BJ (cell line): Measurements from ENCODE around the gene ADAMTS18. TPM values are rescaled to one million over a fixed set of nuclear protein-coding genes. Genes with fewer than 3 reads are reported as not detected.

Source experiments
- CTCF ChIA-PET: fragments of 350-600 bp; formaldehyde crosslinking; extraction: SDS; loops from one replicate; lab custom pipeline; 2021; ENCODE audit warnings: antibody characterized with exemption, inconsistent platforms; lab: Yijun Ruan, JAX
- POLR2A ChIA-PET: fragments of 300-600 bp; sonication (Branson Sonifier 250); formaldehyde crosslinking; extraction: SDS; loops from one replicate; lab custom pipeline; 2021; ENCODE audit warnings: antibody characterized with exemption; lab: Charles Lee
- DNase-seq: peaks from one replicate; pipeline ENCODE4 v3.0.0-alpha.2; 2011; ENCODE audit warnings: low read depth
- H3K27me3 ChIP-seq: 2 replicates; pipeline ENCODE4 v1.6.0; 2011; ENCODE audit warnings: low read length; ENCODE audit not compliant: control insufficient read depth, insufficient read depth
- H3K36me3 ChIP-seq: 2 replicates; pipeline ENCODE4 v1.5.1; 2011; ENCODE audit warnings: low read length; ENCODE audit not compliant: control insufficient read depth, insufficient read depth
- H3K4me3 ChIP-seq: 2 replicates; pipeline ENCODE4 v1.5.1; 2011; ENCODE audit warnings: low read depth, mild to moderate bottlenecking, control low read depth, low read length
- CTCF ChIP-seq: IDR thresholded peaks from 2 replicates; pipeline ENCODE4 v1.5.1; 2011; ENCODE audit warnings: low read depth, mild to moderate bottlenecking, control low read depth, inconsistent platforms, low read length, moderate library complexity; ENCODE audit not compliant: insufficient read depth
- polyA plus RNA-seq: library from polyadenylated mRNA; depleted of rRNA; stranded (reverse); fragments of >200 nt; gene quantifications from 2 replicates; pipeline ENCODE4 v1.2.3, GENCODE V29; 2011

ADAMTS18 gene
- polyA plus RNA-seq, 1 experiment, result not detected

- ChIA-PET POLR2A (no interaction called here), CTCF (no interaction called here)
- TF ChIP-seq CTCF, result no peak
- no peaks in the 10 kb centered on the region for H3K27me3 ChIP-seq
- H3K4me3 ChIP-seq, result no peak overlapping the region
- DNase-seq, result no peak
- H3K36me3 ChIP-seq, result no peaks in the 10 kb centered on the region
Measured at GRCh38 chr16:77336637-77337036, 98.2 kb downstream of the ADAMTS18 start.

GRCh38 chr16:77335652-77336234 lies 99.1 kb downstream of the ADAMTS18 start:
- POLR2A ChIA-PET, result no interaction called here
- DNase-seq, result no peak
- no peaks in the 10 kb centered on the region for H3K27me3 ChIP-seq
- H3K4me3 ChIP-seq, result no peak overlapping the region
- TF ChIP-seq CTCF, result no peak
- no peaks in the 10 kb centered on the region for H3K36me3 ChIP-seq
- CTCF ChIA-PET, result no interaction called here

- ChIA-PET POLR2A (no interaction called here), CTCF (interaction anchor here (1.3 kb wide), 1 partner anchor 12 kb away, joined by 4 read pairs; no protein-coding TSS in a partner anchor)
- Histone ChIP-seq H3K4me3 (no peak overlapping the region), H3K27me3 (no peaks in the 10 kb centered on the region), H3K36me3 (no peaks in the 10 kb centered on the region)
- DNase-seq, result no peak
- no peak for TF ChIP-seq CTCF
Measured at GRCh38 chr16:77332792-77333191, 102.0 kb downstream of the ADAMTS18 start.

- CTCF ChIA-PET, result interaction anchor here (1.3 kb wide), 1 partner anchor 11 kb away, joined by 4 read pairs; no protein-coding TSS in a partner anchor
- H3K36me3 ChIP-seq, result no peaks in the 10 kb centered on the region
- no peak for TF ChIP-seq CTCF
- H3K4me3 ChIP-seq, result no peak overlapping the region
- POLR2A ChIA-PET, result no interaction called here
- H3K27me3 ChIP-seq, result no peaks in the 10 kb centered on the region
- no peak for DNase-seq
Measured at GRCh38 chr16:77331802-77332586, 102.8 kb downstream of the ADAMTS18 start.

GRCh38 chr16:77331043-77331442 lies 103.8 kb downstream of the ADAMTS18 start:
- H3K27me3 ChIP-seq, result no peaks in the 10 kb centered on the region
- POLR2A ChIA-PET, result no interaction called here
- DNase-seq, result no peak
- H3K4me3 ChIP-seq, result no peak overlapping the region
- no peaks in the 10 kb centered on the region for H3K36me3 ChIP-seq
- CTCF ChIA-PET, result no interaction called here
- TF ChIP-seq CTCF, result no peak
